ENCODE measurements around the gene YWHAQ.
A peak's percentile ranks its signal among the peaks of the same experiment; 100 is the strongest.

YWHAQ gene

DNA sequence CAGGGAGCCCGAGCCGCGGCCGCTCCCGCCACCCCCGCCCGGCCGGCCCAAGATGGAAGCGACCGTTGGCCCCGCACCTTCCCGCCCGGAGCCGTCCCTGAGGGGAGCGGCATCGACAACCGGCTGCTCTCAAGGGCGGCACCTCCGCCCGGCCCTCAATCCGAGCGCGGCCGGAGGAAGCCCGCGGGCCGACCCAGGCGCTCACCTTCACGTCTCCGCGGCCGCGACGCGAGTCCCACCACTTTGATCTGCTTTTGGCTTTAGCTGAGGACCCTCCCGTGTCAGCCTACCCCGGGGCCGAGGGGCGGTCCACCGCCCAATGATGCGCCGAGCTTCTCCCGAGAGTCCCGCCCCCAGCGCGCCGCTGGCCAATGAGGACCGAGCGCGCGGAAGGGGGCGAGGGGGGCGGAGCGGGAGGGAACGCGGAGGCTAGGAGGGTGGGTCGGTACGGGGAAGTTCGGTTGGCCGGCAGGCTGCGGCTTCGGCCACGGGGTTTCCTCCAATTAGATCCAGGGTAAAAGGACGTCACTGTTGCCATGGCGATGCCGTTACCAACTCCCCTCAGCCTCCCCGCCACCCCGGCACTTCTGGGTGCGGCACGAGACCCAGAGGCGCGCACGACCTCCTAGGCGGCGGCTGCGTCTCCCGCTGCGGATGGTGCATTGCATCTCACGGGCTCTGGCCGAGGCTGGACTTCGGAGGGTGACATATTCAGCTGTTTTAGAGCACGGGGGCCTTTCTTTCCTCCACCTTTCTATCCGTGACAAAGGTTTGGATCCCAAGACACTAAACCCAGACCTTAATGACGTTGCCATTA, at the start of gene YWHAQ:
Gene YWHAQ, minus strand, starts transcription at position 262 of the 817 bp plus-strand sequence. CDS start 545 bp downstream, outside the sequence.
- DNase-seq (ENCODE audit: low read depth) = peak; percentile 96

DNA sequence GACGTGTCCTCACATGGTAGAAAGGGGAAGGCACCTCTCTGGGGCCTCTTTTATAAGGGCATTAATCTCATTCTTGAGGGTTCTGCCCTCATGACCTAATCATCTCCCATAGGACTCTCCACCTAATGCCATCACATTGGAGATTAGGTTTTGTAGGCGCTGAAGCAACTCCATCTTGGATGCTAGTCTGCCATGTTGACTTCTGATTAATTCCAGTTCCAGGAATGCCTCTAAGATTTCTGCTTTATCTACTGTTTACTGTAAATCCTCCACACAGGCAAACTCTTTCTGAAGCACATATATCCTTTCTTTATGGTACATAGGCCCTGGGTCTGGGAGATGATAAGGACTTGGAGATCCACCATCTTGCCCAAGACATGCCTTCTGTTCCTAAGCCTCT, 49.3 kb upstream of the YWHAQ start:
- DNase-seq (ENCODE audit: low read depth) = no peak

DNA sequence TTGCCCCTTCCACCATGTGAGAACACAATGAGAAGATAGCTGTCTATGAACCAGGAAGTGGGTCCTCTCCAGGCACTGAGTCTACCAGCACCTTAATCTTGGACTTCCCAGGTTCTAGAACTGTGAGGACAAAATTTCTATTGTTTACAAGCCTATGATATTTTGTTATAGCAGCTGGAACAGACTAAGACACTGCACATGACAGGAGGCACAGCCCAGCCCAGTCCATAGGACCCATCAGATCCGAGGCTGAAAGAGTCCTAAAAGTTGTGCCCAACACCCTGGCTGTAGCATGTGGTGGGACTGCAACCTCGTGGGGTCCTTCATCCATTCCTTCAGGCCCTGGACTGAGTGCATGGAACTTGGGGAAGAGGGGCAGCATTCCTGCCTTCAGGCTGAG, 48.4 kb upstream of the YWHAQ start:
- DNase-seq (ENCODE audit: low read depth) = no peak

DNA sequence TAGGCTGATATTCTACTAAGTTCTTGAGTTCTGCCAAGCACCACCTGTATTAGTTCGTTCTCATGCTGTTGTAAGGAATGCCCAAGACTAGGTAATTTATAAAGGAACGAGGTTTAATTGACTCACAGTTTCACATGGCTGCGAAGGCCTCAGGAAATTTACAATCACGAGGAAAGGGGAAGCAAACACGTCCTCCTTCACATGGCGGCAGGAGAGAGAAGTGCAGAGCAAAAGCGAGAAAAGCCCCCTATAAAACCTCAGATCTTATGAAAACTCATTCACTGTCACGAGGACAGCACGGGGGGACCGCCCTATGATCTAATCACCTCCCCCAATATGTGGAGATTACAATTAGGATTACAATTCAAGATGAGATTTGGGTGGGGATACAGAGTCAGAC, 47.7 kb upstream of the YWHAQ start:
- no peak for DNase-seq (ENCODE audit: low read depth)

DNA sequence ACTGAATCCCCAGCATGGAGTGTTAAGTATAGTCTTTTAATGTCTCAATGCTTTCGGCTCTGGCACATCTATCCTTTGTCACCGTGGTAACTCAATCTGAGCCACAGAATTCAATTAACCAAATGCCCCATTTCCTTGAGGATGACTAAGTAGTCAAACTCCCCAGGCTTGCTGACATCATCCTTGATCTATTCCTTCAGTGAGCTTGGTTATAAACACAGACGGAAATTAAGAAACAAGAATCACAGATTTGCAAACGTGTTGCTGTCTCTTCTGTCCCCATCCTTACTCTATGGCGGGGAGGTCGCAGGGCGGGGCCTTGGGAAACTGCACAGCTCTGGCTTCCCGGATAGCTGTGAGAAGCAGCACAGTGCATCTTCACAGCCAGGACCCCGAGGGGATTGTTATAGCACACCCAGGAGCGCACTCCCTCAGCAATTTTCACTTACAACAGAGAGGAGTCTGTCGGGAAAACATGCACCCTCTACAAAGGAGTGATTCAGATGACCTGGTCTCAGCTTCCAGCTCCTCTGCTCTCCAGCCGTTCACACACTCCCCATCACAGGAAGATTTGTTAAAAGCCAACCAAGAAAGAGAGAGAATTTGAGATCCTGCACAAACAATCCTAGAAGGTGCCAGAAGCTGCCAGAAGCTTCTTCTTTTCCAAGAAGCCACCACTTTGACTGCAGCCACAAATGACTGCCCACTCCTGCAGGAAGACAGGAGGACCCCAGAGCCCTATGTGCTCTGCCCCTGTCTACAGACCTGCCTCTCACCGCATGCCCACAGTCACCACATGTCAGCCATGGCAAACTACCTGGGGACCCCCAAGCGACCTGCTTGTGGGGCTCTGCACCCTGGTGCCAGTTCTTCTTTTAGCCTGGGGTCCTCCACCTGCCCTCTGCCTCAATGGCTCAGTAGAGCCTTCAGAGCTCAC, 44.9 kb upstream of the YWHAQ start:
- DNase-seq (ENCODE audit: low read depth) = no peak

DNA sequence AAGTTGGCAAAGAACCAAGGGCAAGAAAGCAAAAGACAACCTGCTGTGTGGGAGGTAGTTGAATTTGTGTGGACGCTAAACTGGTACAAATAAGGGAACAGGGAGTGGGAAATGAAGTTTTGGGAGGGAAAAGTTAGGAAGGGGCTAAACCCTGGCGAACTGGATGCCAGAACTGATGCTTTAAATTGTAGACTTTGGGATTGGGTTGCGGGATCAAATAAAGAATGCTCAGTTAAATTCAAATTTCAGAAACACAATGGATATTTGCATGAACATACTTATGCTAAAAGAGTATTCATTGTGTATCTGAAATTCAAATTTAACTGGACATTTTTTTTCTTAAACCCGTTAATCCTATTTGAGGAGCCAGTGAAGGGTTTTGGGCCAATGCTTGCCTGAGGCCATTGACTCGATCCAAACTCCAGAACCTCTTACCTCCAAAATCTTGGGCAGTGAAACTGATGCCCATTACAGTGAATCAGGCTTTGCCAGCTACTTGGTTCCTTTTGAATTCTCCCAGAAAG, 44.2 kb upstream of the YWHAQ start:
- no peak for DNase-seq (ENCODE audit: low read depth)

DNA sequence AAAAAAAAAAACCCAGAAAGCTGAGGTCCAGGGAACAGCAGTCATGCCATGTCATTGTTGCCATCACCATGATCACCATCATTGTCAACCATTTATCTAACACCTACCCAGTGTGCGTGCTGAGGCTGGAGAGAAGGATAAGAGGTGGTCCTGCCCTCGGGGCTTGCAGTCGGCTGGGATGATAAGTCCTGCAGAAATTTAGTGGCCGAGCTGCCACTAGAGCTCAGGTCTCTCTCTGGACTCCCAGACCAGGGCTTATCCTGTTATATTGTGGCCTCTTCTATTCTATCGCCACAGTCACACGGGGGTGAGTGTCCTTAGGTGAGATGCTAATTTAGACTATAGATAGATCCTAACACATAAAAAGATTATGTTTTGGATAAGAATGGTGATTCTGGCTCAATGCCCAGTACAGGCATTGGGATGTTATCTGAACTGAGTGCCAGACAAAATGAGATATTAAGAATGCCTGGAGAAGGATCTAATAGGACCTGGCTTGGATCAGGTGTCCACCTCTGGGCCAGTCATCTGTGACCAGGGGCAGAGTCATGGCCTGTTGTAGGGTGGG, 43.2 kb upstream of the YWHAQ start:
- no peak for DNase-seq (ENCODE audit: low read depth)

DNA sequence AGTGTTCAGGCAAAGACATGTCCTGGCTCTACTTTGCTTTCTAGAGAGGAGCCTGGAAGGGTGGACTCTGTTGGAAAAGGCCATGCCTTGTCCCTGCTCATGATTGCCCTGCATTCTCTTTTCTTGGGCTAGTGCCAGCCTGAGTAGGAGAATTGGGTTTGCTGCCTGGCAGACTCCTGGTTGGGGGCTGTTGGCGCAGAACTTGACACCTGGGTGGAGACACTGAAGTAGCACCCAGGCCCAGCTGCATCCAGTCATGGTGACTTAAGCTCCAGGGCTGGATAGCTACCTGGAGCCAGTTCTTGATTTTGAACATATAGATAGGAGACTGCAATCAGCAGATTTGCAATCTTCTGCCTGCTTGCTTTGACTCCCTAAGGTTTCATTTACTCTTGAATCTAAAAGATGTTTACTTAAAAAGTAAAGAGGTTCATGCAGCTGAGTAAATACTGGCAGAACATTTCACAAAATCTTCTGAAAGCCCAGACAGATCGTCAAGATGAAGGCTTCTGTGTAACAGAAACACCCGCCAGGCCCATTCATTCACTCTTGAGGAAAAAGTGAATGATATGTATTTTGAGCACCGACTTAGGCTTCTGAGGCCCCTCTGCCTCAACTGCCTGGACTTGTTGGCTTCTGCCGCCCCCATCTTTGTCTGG, 38.0 kb upstream of the YWHAQ start:
- no peak for DNase-seq (ENCODE audit: low read depth)

DNA sequence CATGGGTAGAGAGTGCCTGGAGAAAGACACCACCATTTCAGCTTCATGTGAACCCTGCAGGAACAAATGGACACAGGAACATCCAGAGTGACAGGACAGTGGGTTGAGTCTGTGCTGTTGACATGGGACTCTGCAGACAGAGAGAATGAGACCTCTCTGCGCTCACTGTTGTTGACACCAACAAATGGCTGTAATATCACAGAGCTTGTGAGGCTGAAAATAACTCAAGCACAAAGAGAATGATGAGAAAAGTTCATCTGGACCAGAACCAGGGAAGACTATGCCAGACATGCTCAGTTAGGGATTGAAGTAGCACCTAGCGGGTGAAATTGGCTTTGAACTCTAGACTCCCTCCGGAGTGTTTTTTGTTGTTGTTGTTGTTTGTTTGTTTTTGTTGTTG, 37.0 kb upstream of the YWHAQ start:
- no peak for DNase-seq (ENCODE audit: low read depth)

DNA sequence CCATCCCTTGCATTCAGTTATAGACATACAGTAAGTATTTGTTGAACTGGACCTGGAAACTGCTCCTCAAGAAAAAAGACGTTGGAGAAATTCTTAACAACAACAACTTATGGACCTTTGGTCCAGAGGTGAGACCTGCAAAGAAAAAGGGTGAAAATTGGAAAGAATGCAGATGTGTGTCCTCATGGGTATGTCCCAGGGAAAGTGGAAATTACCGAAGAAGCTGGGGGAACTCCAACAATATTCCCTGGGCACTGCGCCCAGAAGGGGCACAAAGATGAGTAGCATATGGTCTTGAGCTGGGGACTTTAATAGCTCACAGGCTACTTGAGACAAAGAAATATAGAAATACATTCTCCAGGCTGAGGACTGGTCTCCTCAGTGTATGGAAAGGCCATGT, 35.5 kb upstream of the YWHAQ start:
- DNase-seq (ENCODE audit: low read depth) = no peak

DNA sequence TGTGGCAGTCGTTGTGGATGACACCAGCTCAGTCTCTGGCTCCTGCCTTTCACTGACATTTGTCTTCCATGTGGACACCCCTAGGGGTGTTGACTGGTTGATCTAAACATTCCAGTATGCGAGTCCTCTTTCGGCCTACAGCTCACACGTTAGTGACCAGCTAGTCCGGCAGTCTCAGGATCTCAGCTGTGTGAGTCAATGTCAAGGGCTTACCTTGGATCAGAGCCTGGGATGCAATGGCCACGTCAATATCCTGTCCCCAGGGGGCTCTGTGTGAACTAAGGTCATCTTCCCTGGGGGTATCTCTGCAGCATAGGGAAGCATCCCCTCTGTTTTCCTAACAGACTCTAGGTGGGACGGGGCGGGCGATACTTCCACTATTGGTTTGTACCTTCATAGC, 35.1 kb upstream of the YWHAQ start:
- DNase-seq (ENCODE audit: low read depth) = no peak

DNA sequence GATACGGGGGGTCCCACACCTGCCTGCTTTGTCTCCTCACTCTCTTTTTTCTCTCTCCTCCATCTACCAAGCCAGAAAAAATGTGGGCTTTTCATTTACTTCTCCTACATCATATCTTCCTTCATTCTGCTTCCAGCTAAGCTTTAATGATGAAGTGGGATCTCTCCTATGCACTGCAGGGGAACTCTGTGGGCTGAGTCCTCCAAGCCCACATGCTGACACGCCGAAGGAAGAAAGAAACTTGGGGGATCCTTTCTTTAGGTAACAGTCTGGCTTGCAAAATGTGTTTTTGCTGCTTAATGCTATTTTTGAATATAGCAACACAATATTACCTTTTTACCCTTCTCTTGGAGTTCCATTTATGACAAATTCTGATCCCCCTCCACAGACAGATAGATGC, 33.6 kb upstream of the YWHAQ start:
- no peak for DNase-seq (ENCODE audit: low read depth)

DNA sequence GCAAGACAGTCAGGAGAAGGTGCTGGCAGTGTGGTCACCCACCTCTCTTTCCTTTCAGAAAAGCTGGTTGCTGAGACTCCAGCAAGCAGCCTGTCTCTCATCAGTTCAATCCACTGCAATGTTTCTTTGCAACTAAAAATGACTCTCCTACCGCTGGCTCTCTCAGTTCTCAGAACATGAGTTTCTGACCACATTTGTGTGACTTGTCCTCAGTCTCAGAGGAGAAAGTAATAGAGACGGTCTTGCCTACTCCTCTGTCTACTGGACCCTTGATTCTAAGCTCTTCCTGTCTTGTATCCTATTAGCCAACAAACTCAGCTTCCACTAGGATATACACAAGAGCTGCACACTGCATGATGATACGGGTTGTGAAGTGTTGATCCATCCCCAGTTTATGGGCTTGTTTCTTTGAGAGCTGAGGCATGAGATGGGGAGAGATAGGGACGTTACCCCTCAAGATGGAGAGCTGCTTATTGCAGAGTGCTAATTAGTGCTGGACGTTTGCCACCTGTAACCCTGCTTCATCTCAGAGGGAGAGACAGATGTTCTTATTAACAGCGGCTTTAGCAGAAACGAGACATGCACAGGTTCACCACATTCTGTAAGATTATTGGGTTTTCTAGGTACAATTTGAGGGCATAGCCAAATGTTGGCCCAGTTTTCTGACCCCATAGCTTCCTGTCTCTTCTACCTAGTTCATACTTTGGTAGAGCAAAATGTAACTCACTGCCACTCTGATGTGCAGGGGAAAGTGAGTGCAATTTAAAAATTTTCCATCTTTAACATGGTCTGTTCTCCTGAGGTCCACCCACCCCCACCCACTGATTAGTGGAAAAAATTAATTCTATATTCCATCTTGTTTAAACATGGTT, 32.4 kb upstream of the YWHAQ start:
- DNase-seq (ENCODE audit: low read depth) = no peak

DNA sequence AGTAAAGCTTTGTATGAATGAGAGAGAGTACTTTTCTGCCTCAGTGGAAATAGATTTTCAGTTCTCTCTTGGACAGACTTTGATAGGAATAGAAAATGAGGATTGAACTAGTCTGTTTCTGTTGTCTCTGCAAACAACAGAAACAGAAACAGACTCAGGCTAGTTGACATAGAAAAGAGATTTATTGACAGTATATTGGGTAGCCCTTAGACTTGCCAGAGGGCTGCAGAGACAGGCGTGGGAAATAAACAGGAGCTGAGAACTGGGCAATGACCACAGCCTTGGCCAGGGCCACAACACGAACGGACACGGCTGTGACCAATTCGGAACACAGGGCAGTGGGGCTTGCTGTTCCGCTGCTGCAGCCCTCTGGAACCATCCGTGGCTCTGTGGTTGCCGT, 30.5 kb upstream of the YWHAQ start:
- no peak for DNase-seq (ENCODE audit: low read depth)

DNA sequence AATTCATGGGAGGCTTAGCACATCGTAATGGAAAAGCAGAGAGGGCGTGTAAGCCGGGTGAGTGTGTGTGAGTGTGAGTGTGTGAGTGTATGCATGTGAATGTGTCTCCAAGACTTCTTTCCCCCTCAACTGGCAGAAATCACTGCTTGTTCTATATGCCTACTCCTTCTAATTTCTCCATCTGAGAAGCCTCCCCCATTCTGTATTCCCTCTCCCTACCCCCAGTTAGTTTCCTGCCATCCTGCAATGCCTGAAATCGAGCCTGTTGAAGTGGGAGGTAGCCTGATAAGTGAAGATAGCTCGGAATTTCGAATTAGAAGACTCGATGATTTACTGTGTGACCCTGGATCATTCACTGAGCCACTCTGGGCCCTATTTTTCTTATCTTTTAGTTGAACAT, 30.0 kb upstream of the YWHAQ start:
- DNase-seq (ENCODE audit: low read depth) = no peak

DNA sequence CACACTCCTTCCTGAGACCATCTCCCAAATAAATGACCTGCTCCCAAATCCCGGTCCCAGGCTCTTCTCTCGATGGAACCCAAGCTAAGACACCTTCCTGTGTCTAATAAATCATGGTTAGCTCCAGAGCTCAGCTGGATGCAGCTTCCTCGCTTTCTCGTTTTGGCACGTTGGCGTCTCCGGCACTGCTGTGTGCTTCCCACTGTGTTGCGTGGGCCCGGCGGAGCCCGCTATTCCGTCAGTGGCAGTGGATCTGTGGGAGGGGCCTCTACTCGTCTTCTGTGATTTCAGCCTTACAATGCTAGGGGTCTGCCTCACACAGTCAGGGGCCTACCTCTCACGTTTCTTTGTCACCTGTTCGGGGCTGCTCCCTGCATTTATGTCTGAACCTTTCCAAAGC, 29.4 kb upstream of the YWHAQ start:
- no peak for DNase-seq (ENCODE audit: low read depth)

DNA sequence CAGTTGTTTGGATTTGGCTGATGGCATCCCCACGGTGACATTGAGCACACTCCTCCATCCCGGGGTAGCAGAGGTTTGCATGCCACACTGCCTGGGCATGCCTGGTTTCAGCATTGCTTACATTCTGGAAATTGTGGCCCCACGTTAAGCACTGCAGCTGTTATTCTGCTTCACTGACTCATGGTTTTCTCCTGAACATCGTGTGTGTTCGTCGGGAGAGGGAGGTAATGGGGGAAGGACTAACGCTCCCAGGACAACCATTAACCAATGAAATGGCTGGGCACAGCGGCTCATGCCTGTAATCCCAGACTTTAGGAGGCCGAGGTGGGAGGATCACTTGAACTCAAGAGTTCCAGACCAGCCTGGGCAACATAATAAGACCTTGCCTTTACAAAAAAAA, 28.2 kb upstream of the YWHAQ start:
- no peak for DNase-seq (ENCODE audit: low read depth)

DNA sequence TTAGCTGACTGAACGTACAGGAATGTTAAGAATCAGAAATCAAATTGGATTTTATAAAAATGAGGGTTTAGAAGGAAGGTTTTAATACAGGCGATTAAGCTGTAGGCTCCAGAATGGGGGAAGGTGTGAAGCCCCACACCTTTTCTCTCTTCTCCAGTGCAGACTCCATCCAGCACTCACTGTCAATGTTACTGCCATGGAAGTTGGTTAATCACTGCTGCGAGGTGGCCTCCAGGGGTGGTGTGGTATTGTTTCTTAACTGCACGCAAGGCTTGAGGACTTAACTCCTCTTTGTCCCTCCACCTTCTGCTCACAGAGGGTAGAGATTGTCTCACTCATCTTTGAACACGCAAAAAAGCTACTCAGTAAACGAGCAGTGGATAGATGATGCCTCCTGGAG, 26.9 kb upstream of the YWHAQ start:
- DNase-seq (ENCODE audit: low read depth) = no peak

DNA sequence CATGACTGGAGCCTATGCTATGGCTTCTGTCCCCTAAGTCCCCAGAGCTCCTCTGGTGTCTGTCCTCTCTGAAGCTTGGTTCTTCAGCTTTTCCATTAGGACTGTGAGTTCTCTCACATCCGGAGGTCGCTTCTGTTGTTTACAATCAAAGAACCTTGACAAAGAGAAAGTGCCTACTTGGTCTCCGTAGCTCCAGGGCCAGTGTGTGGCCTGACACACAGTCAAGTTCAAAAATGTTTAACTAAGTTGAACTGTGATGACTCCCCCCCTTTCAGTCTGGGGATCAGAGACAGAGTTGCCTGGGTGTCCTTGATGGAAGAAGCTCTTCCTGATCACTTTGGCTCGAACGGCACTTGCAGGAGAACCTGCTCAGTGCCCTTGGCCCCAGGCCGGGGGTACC, 26.3 kb upstream of the YWHAQ start:
- no peak for DNase-seq (ENCODE audit: low read depth)

DNA sequence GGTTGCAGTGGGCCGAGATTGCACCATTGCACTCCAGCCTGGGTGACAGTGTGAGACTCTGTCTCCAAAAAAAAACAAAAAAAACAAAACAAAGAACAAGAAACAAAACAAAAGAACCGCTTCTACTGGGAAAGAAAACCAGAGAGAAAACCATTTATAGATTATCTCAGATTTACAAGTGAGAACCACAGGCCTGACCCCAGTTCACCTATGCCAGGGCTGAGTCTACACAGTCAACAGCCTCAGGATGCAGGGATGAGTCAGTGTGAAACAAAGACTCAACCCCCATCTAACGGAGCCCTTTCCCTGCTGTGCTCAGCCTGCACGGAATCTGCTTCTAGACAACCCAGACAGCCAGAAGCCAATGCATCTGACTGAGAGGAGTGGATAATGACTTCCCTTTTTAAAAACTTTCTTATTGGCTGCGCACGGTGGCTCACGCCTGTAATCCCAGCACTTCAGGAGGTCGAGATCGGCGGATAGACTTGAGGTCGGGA, 25.5 kb upstream of the YWHAQ start:
- DNase-seq (ENCODE audit: low read depth) = peak; percentile 61
